GM12878 (cell line): ENCODE results near the gene TCEA2. TPM values are rescaled to one million over a fixed set of nuclear protein-coding genes. Genes with fewer than 3 reads are reported as not detected.

ENCODE experiments used
- ATAC-seq: fragments of 200-7000 bp; cut with Tn5 transposase; 3 replicates; pipeline ENCODE4 v1.9.1; 2020; ENCODE audit warnings: mild to moderate bottlenecking, moderate library complexity
- BruUV-seq: library from RNA; stranded (reverse); fragments of 400-500 nt; replicated peaks from 2 replicates; lab custom pipeline; 2021; lab: Mats Ljungman, UMichigan
- CTCF ChIA-PET: fragments of 300-600 bp; sonication (Branson Sonifier 250); formaldehyde crosslinking; extraction: SDS; loops from one replicate; lab custom pipeline; 2021; ENCODE audit warnings: inconsistent platforms; lab: Yijun Ruan, JAX
- POLR2A ChIA-PET: fragments of 350-600 bp; formaldehyde crosslinking; extraction: SDS; loops from one replicate; lab custom pipeline; 2021; ENCODE audit warnings: inconsistent platforms; lab: Charles Lee
- RAD21 ChIA-PET: fragments of 300-600 bp; sonication (Branson Sonifier 250); formaldehyde crosslinking; loops from one replicate; lab custom pipeline; 2023; ENCODE audit warnings: antibody characterized with exemption; ENCODE audit not compliant: unreplicated experiment; lab: Charles Lee
- SMC1A ChIA-PET: fragments of 300-600 bp; sonication (Branson Sonifier 250); formaldehyde crosslinking; loops from one replicate; lab custom pipeline; 2023; ENCODE audit not compliant: unreplicated experiment, uncharacterized antibody; lab: Charles Lee
- DNase-seq: peaks from one replicate; pipeline ENCODE4 v3.0.0-alpha.2; 2011; ENCODE audit warnings: low read depth, low spot score
- FAIRE-seq: peaks from 3 replicates; lab custom pipeline; 2011; peaks lifted over from hg19 to GRCh38; lab: Jason Lieb, UNC
- H2AFZ ChIP-seq: 2 replicates; pipeline ENCODE4 v1.6.0; 2011; ENCODE audit warnings: low read depth, low read length, control low read depth; ENCODE audit not compliant: control insufficient read depth
- H3K27ac ChIP-seq: 2 replicates; pipeline ENCODE4 v1.5.1; 2011; ENCODE audit warnings: control low read depth; ENCODE audit not compliant: control insufficient read depth, insufficient read depth
- H3K27me3 ChIP-seq, 2 experiments: replicated peaks in 1 of 2; 2 replicates each; pipeline versions ENCODE4 v1.6.0 to v1.6.1; 2011; ENCODE audit warnings: low read length in 1 of 2; ENCODE audit not compliant: control insufficient read depth in 2 of 2, insufficient read depth in 2 of 2
- H3K36me3 ChIP-seq, 2 experiments: 2 replicates each; pipeline ENCODE4 v1.5.1; 2011; ENCODE audit warnings: low read length in 1 of 2; ENCODE audit not compliant: control insufficient read depth in 2 of 2, insufficient read depth in 2 of 2
- H3K4me1 ChIP-seq: 2 replicates; pipeline ENCODE4 v1.6.1; 2011; ENCODE audit warnings: mild to moderate bottlenecking, low read length, moderate library complexity, mixed read lengths; ENCODE audit not compliant: control insufficient read depth, insufficient read depth
- H3K4me2 ChIP-seq: 2 replicates; pipeline ENCODE4 v1.6.0; 2011; ENCODE audit warnings: control low read depth; ENCODE audit not compliant: control insufficient read depth, insufficient read depth
- H3K4me3 ChIP-seq: fragments of 200-600 bp; sonication (generic); 2 replicates; pipeline ENCODE4 v1.5.1; 2016
- H3K79me2 ChIP-seq: 2 replicates; pipeline ENCODE4 v1.6.0; 2011; ENCODE audit warnings: low read length; ENCODE audit not compliant: control insufficient read depth, insufficient read depth
- H3K9ac ChIP-seq: 2 replicates; pipeline ENCODE4 v1.8.0; 2011; ENCODE audit warnings: low read length, control low read depth, mixed read lengths; ENCODE audit not compliant: control insufficient read depth, insufficient read depth
- H3K9me3 ChIP-seq: replicated peaks from 3 replicates; pipeline ENCODE4 v1.5.1; 2011; ENCODE audit warnings: mild to moderate bottlenecking, low read length; ENCODE audit not compliant: control insufficient read depth, insufficient read depth
- H4K20me1 ChIP-seq: 2 replicates; pipeline ENCODE4 v1.6.0; 2011; ENCODE audit not compliant: control insufficient read depth, insufficient read depth
- BCL3 ChIP-seq: IDR thresholded peaks from 2 replicates; pipeline ENCODE4 v1.6.1; 2011; ENCODE audit warnings: borderline replicate concordance, low read depth, mild to moderate bottlenecking, moderate library complexity, low read length; ENCODE audit not compliant: insufficient read depth, poor library complexity, severe bottlenecking
- BHLHE40 ChIP-seq, 2 experiments: fragments of 450-650 bp in 1 of 2; IDR thresholded peaks; 2 replicates each; pipeline ENCODE4 v1.6.1; 2011 to 2017; ENCODE audit warnings: low read depth in 2 of 2, borderline replicate concordance in 1 of 2, improper control_type of control experiment in 1 of 2, low read length in 1 of 2, mild to moderate bottlenecking in 1 of 2
- EED ChIP-seq: sonication (generic); IDR thresholded peaks from 2 replicates; pipeline ENCODE4 v1.6.1; 2016; ENCODE audit warnings: antibody characterized with exemption, low read depth
- GATAD2B ChIP-seq: fragments of 450-650 bp; conservative IDR thresholded peaks from 2 replicates; pipeline ENCODE4 v1.6.1; 2017; ENCODE audit warnings: low read depth, mild to moderate bottlenecking, moderate library complexity
- IKZF1 ChIP-seq: fragments of 450-650 bp; conservative IDR thresholded peaks from 2 replicates; pipeline ENCODE4 v1.6.1; 2017; ENCODE audit warnings: antibody characterized with exemption, mild to moderate bottlenecking
- IKZF2 ChIP-seq, 2 experiments: fragments of 450-650 bp; IDR thresholded peaks; 2 replicates each; pipeline ENCODE4 v1.6.1; 2017; ENCODE audit warnings: mild to moderate bottlenecking in 2 of 2, moderate library complexity in 2 of 2
- POLR2AphosphoS2 ChIP-seq: IDR thresholded peaks from 2 replicates; pipeline ENCODE4 v1.6.1; 2011; ENCODE audit warnings: low read depth, mild to moderate bottlenecking, low read length, improper control_type of control experiment, moderate library complexity
- RELB ChIP-seq: fragments of 450-650 bp; IDR thresholded peaks from 2 replicates; pipeline ENCODE4 v1.6.1; 2017; ENCODE audit warnings: low read depth, mild to moderate bottlenecking, moderate library complexity
- SRF ChIP-seq, 2 experiments: IDR thresholded peaks; 2 replicates each; pipeline ENCODE4 v1.6.1; 2011; ENCODE audit warnings: low read depth in 2 of 2, low read length in 2 of 2, mild to moderate bottlenecking in 1 of 2, moderate library complexity in 1 of 2
- ZNF622 ChIP-seq: fragments of 450-650 bp; IDR thresholded peaks from 2 replicates; pipeline ENCODE4 v1.6.1; 2017; ENCODE audit warnings: mild to moderate bottlenecking, inconsistent platforms
- WGBS: methylation state at CpG from one replicate; pipeline ENCODE4 v1.1.6; 2016; ENCODE audit warnings: low lambda C conversion rate; ENCODE audit not compliant: insufficient replicate concordance, insufficient coverage; ENCODE audit errors: missing lambda C conversion rate; 5-methylcytosine and 5-hydroxymethylcytosine counted together
- in situ Hi-C: fragments of 300-500 bp; cut with MboI; formaldehyde crosslinking; loops from 9 replicates; pipeline ENCODE4 v1.14.3; 2018; ENCODE audit warnings: mixed read lengths
- intact Hi-C: fragments of 100-400 bp; cut with micrococcal nuclease; formaldehyde crosslinking; loops from one replicate; pipeline ENCODE4 v1.14.2; 2022; ENCODE audit not compliant: unreplicated experiment
- polyA plus RNA-seq, 11 experiments: library from polyadenylated mRNA; depleted of rRNA in 4 of 11; unstranded in 6 of 11; stranded (reverse) in 5 of 11; fragments of >200 nt; fragmentation: Nextera tagmentation in 4 of 11; fragmentation: Illumina TruSeq in 1 of 11; extraction: Ambion mirVana in 4 of 11; extraction: Trizol in 1 of 11; gene quantifications; 1 replicate in 1 of 11; 2 replicates in 10 of 11; pipeline versions ENCODE4 v1.2.1 to v1.2.3, GENCODE V29; 2011 to 2016; ENCODE audit warnings: inconsistent platforms in 2 of 11, missing spikeins in 2 of 11, low read depth in 1 of 11
- total RNA-seq, 4 experiments: library from RNA; depleted of rRNA in 3 of 4; stranded (reverse); fragments of >200 nt in 3 of 4; fragmentation: Illumina TruSeq in 1 of 4; extraction: Trizol in 1 of 4; gene quantifications; 2 replicates each; pipeline versions ENCODE4 v1.2.1 to v1.2.3, GENCODE V29; 2013 to 2021
- TF ChIP-seq, protein P1 (sequence below): fragments of 450-650 bp; IDR thresholded peaks from 2 replicates; pipeline ENCODE4 v1.6.1; 2016; ENCODE audit warnings: mild to moderate bottlenecking

Gene TCEA2
- total and polyA plus RNA-seq, 10 of the 15 experiments (the other 5 are each of a cell fraction or from before 2014, with no cell fraction given), result 3.4 to 42.5 (median 13.3) TPM

GRCh38 chr20:64095455-64095854 is 32.5 kb downstream of the TCEA2 start:
- ChIA-PET POLR2A (no interaction called here), CTCF (interaction anchor here (0.8 kb wide), 1 partner anchor 25 kb away, joined by 3 read pairs; no protein-coding TSS in a partner anchor), SMC1A (no interaction called here), RAD21 (interaction anchor here (1.3 kb wide), 1 partner anchor 25 kb away, joined by 3 read pairs; no protein-coding TSS in a partner anchor)
- no peak overlapping the region for H3K4me3 ChIP-seq
- no peak overlapping the region for H3K9ac ChIP-seq
- no peak overlapping the region for H3K27ac ChIP-seq
- FAIRE-seq (no peak), ATAC-seq (no peak), DNase-seq (no peak)
- H3K27me3 ChIP-seq, result peaks cover 0 to under 1% of the 10 kb centered on the region in 2 experiments; a peak in 1 of 4 replicates
- no peaks in the 10 kb centered on the region for H3K79me2 ChIP-seq
- H4K20me1 ChIP-seq, result no peaks in the 10 kb centered on the region
- intact Hi-C loops (no loop called here), in situ Hi-C loops (no loop called here)
- WGBS, result 23% methylated on average over 4 of the region's 4 CpGs
- TF ChIP-seq ZNF622, result no peak
- TF ChIP-seq, protein P1, sequence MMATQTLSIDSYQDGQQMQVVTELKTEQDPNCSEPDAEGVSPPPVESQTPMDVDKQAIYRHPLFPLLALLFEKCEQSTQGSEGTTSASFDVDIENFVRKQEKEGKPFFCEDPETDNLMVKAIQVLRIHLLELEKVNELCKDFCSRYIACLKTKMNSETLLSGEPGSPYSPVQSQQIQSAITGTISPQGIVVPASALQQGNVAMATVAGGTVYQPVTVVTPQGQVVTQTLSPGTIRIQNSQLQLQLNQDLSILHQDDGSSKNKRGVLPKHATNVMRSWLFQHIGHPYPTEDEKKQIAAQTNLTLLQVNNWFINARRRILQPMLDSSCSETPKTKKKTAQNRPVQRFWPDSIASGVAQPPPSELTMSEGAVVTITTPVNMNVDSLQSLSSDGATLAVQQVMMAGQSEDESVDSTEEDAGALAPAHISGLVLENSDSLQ, result peak; percentile 73
- no peak for TF ChIP-seq SRF (IDR thresholded peaks at IDR 0.05; ENCODE audit: low read depth in 2 of 2, low read length in 2 of 2)
- H3K4me2 ChIP-seq, result no peak overlapping the region; the same call in 1 of the 2 replicates
- H3K36me3 ChIP-seq, result no peaks in the 10 kb centered on the region
- no peaks in the 10 kb centered on the region for H3K9me3 ChIP-seq
- no TSS peak for BruUV-seq
- H2AFZ ChIP-seq, result no peak overlapping the region
- H3K4me1 ChIP-seq, result peaks cover 14% of the 10 kb centered on the region

DNA sequence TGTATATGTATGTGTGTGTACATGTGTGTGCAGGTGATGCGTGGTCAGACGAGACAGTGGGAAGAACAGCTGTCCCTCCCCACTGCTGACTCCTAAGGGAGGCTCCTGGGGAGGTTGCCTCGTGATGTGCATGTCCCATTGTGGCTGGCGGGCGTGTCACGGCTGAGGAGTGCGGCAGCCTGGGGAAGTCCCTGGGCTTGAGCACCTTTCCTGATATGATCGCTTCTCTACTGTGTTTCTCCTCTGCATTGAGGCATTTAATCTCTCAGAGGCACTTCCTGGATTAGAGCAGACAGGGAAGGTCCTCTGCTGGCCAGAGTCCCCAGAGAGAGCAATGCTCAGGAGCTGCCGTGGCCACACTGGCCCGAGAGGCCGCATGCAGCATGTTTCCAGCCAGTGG is 32.9 kb downstream of the TCEA2 start:
- Histone ChIP-seq H2AFZ (no peak overlapping the region), H4K20me1 (no peaks in the 10 kb centered on the region), H3K4me1 (peaks cover 16% of the 10 kb centered on the region), H3K79me2 (no peaks in the 10 kb centered on the region), H3K36me3 (no peaks in the 10 kb centered on the region), H3K9ac (no peak overlapping the region), H3K4me2 (no peak overlapping the region; the same call in 1 of the 2 replicates), H3K27me3 (peaks cover 0 to 3% of the 10 kb centered on the region in 2 experiments; a peak in 1 of 4 replicates), H3K27ac (no peak overlapping the region), H3K9me3 (no peaks in the 10 kb centered on the region), H3K4me3 (no peak overlapping the region)
- ChIA-PET RAD21 (interaction anchor here (1.3 kb wide), 1 partner anchor 25 kb away, joined by 3 read pairs; no protein-coding TSS in a partner anchor), POLR2A (no interaction called here), SMC1A (no interaction called here), CTCF (interaction anchor here (0.8 kb wide), 1 partner anchor 25 kb away, joined by 3 read pairs; no protein-coding TSS in a partner anchor)
- ATAC-seq (peak; percentile 40), FAIRE-seq (no peak), DNase-seq (no peak)
- intact Hi-C loops (no loop called here), in situ Hi-C loops (no loop called here)
- WGBS, result 23% methylated on average over 11 of the region's 11 CpGs
- BruUV-seq, result no TSS peak
- TF ChIP-seq RELB (0 out of 2 replicates have a peak, but pooled peaks have one; percentile 17), POLR2AphosphoS2 (no peak), GATAD2B (no peak), IKZF2 (IDR thresholded peaks at IDR 0.05) (0 out of 4 replicates have a peak, but pooled peaks of 1 of the 2 experiments have one; percentile 22), BHLHE40 (IDR thresholded peaks at IDR 0.05; ENCODE audit: borderline replicate concordance in 1 of 2, low read depth in 2 of 2, low read length in 1 of 2) (peak; percentile 30 to 53; a peak in 2 of 4 replicates), EED (0 out of 2 replicates have a peak, but pooled peaks have one; percentile 18), BCL3 (no peak), IKZF1 (peak; percentile 37; the same call in 1 of the 2 replicates)
